ENCODE measurements around the gene RASSF7. TPM values are rescaled to one million over a fixed set of nuclear protein-coding genes. Genes with fewer than 3 reads are reported as not detected.

The RASSF7 gene
- total RNA-seq, 1 experiment from 2014 or later, result 36.2 TPM

GRCh38 chr11:521177-521688 is 39.5 kb upstream of the RASSF7 start:
- ChIA-PET POLR2A (ENCODE audit: unreplicated experiment) (interaction anchor here (0.7 kb wide), 1 partner anchor 107 kb away, joined by 5 read pairs; the partner anchor contains the start of gene SIGIRR), CTCF (no interaction called here)
- H3K4me1 ChIP-seq (replicated peaks; ENCODE audit: insufficient read depth), result no peaks in the 10 kb centered on the region
- H3K27ac ChIP-seq, result no peak overlapping the region
- no peak overlapping the region for H3K4me3 ChIP-seq
- H4K20me1 ChIP-seq (ENCODE audit: insufficient read depth), result no peaks in the 10 kb centered on the region
- TF ChIP-seq CTCF (conservative IDR thresholded peaks at IDR 0.05) (no peak), EZH2 (IDR thresholded peaks at IDR 0.05; ENCODE audit: low read depth) (no peak)
- intact Hi-C loops (cut with micrococcal nuclease; ENCODE audit: unreplicated experiment), result no loop called here
- DNase-seq, result no peak
- H2AFZ ChIP-seq, result no peak overlapping the region
- no peaks in the 10 kb centered on the region for H3K36me3 ChIP-seq (ENCODE audit: low read depth)
- H3F3A ChIP-seq (ENCODE audit: insufficient read depth, low read depth), result no peaks in the 10 kb centered on the region
- H3K4me2 ChIP-seq, result no peak overlapping the region
- BruUV-seq (replicated peaks), result no TSS peak
- H3K9me2 ChIP-seq (ENCODE audit: insufficient read depth), result no peaks in the 10 kb centered on the region
- H3K9me3 ChIP-seq (ENCODE audit: insufficient read depth, low read depth), result no peaks in the 10 kb centered on the region
- no peaks in the 10 kb centered on the region for H3K27me3 ChIP-seq (ENCODE audit: insufficient read depth, low read depth)
- no peaks in the 10 kb centered on the region for H3K79me2 ChIP-seq (ENCODE audit: low read depth)

- no peaks in the 10 kb centered on the region for H4K20me1 ChIP-seq (ENCODE audit: insufficient read depth)
- no peaks in the 10 kb centered on the region for H3K9me3 ChIP-seq (ENCODE audit: insufficient read depth, low read depth)
- no TSS peak for BruUV-seq (replicated peaks)
- intact Hi-C loops (cut with micrococcal nuclease; ENCODE audit: unreplicated experiment), result no loop called here
- DNase-seq, result no peak
- H3K4me3 ChIP-seq, result no peak overlapping the region
- no peak for TF ChIP-seq CTCF (conservative IDR thresholded peaks at IDR 0.05)
- no peak for TF ChIP-seq EZH2 (IDR thresholded peaks at IDR 0.05; ENCODE audit: low read depth)
- H3K27me3 ChIP-seq (ENCODE audit: insufficient read depth, low read depth), result no peaks in the 10 kb centered on the region
- no peaks in the 10 kb centered on the region for H3K4me1 ChIP-seq (replicated peaks; ENCODE audit: insufficient read depth)
- no peaks in the 10 kb centered on the region for H3K79me2 ChIP-seq (ENCODE audit: low read depth)
- H3F3A ChIP-seq (ENCODE audit: insufficient read depth, low read depth), result no peaks in the 10 kb centered on the region
- no peak overlapping the region for H3K27ac ChIP-seq
- no peaks in the 10 kb centered on the region for H3K36me3 ChIP-seq (ENCODE audit: low read depth)
- ChIA-PET POLR2A (ENCODE audit: unreplicated experiment) (no interaction called here), CTCF (no interaction called here)
- H3K4me2 ChIP-seq, result no peak overlapping the region
- no peaks in the 10 kb centered on the region for H3K9me2 ChIP-seq (ENCODE audit: insufficient read depth)
- no peak overlapping the region for H2AFZ ChIP-seq
Measured at GRCh38 chr11:526192-526591, 34.6 kb upstream of the RASSF7 start.

- Histone ChIP-seq H4K20me1 (ENCODE audit: insufficient read depth) (no peaks in the 10 kb centered on the region), H3K4me1 (replicated peaks; ENCODE audit: insufficient read depth) (no peaks in the 10 kb centered on the region), H3K9me2 (ENCODE audit: insufficient read depth) (no peaks in the 10 kb centered on the region), H3K27ac (no peak overlapping the region), H3K79me2 (ENCODE audit: low read depth) (no peaks in the 10 kb centered on the region), H3K4me2 (no peak overlapping the region), H3K36me3 (ENCODE audit: low read depth) (no peaks in the 10 kb centered on the region), H2AFZ (no peak overlapping the region), H3F3A (ENCODE audit: insufficient read depth, low read depth) (no peaks in the 10 kb centered on the region), H3K9me3 (ENCODE audit: insufficient read depth, low read depth) (no peaks in the 10 kb centered on the region), H3K4me3 (no peak overlapping the region), H3K27me3 (ENCODE audit: insufficient read depth, low read depth) (no peaks in the 10 kb centered on the region)
- POLR2A ChIA-PET (ENCODE audit: unreplicated experiment), result no interaction called here
- intact Hi-C loops (cut with micrococcal nuclease; ENCODE audit: unreplicated experiment), result no loop called here
- DNase-seq, result no peak
- no peak for TF ChIP-seq EZH2 (IDR thresholded peaks at IDR 0.05; ENCODE audit: low read depth)
- no TSS peak for BruUV-seq (replicated peaks)
- CTCF ChIA-PET, result no interaction called here
Measured at GRCh38 chr11:528166-528814, 32.5 kb upstream of the RASSF7 start.
